NCI-H345 (cell line): ENCODE data around the gene OSBPL6.
"Not testable (repeated sequence)": the region's sequence is repeated elsewhere in the genome, so short reads cannot be mapped to it uniquely, and the experiment has no call there.

Source experiments
- DNase-seq: peaks from one replicate; lab custom pipeline; 2025; lab: John Stamatoyannopoulos, UW

OSBPL6 gene

GRCh38 chr2:178193823-178194599, at the start of gene OSBPL6:
OSBPL6 (plus strand) TSS chr2:178194512; CDS start chr2:178306185, 111,673 bp downstream.
- DNase-seq, result peak; percentile 84

- peak; percentile 71 for DNase-seq
Observed at GRCh38 chr2:178152033-178152432, 42.3 kb upstream of the OSBPL6 start.

GRCh38 chr2:178152542-178152941, 41.8 kb upstream of the OSBPL6 start:
- DNase-seq, result no peak

GRCh38 chr2:178152977-178153376, 41.3 kb upstream of the OSBPL6 start:
- DNase-seq, result no peak

- not testable (repeated sequence) for DNase-seq
Observed at GRCh38 chr2:178153878-178154277, 40.4 kb upstream of the OSBPL6 start.

- no peak for DNase-seq
Observed at GRCh38 chr2:178155524-178155923, 38.8 kb upstream of the OSBPL6 start.

GRCh38 chr2:178157574-178157973, 36.7 kb upstream of the OSBPL6 start:
- DNase-seq, result no peak

- no peak for DNase-seq
Observed at GRCh38 chr2:178159966-178160365, 34.3 kb upstream of the OSBPL6 start.

- DNase-seq, result no peak
Observed at GRCh38 chr2:178160601-178161000, 33.7 kb upstream of the OSBPL6 start.

- no peak for DNase-seq
Observed at GRCh38 chr2:178163395-178163794, 30.9 kb upstream of the OSBPL6 start.

- DNase-seq, result no peak
Observed at GRCh38 chr2:178163911-178164310, 30.4 kb upstream of the OSBPL6 start.

- DNase-seq, result no peak
Observed at GRCh38 chr2:178173657-178174056, 20.7 kb upstream of the OSBPL6 start.

GRCh38 chr2:178177066-178177679, 17.1 kb upstream of the OSBPL6 start:
- no peak for DNase-seq

- DNase-seq, result not testable (repeated sequence)
Observed at GRCh38 chr2:178180648-178181047, 13.7 kb upstream of the OSBPL6 start.

- DNase-seq, result no peak
Observed at GRCh38 chr2:178187861-178188260, 6.5 kb upstream of the OSBPL6 start.

- no peak for DNase-seq
Observed at GRCh38 chr2:178188466-178188865, 5.8 kb upstream of the OSBPL6 start.

GRCh38 chr2:178191004-178191508, 3.3 kb upstream of the OSBPL6 start:
- no peak for DNase-seq

GRCh38 chr2:178191511-178191910, 2.8 kb upstream of the OSBPL6 start:
- no peak for DNase-seq

- peak; percentile 60 for DNase-seq
Observed at GRCh38 chr2:178193496-178193822, 853 bp upstream of the OSBPL6 start.

GRCh38 chr2:178194600-178195389, 483 bp downstream of the OSBPL6 start:
- peak; percentile 60 for DNase-seq

GRCh38 chr2:178195390-178196166, 1.3 kb downstream of the OSBPL6 start:
- no peak for DNase-seq

GRCh38 chr2:178197791-178198190, 3.5 kb downstream of the OSBPL6 start:
- no peak for DNase-seq
